HFFc6 (cell line): ENCODE data around the gene CORO6. TPM values are rescaled to one million over a fixed set of nuclear protein-coding genes. Genes with fewer than 3 reads are reported as not detected.

Experiments used
- DNase-seq: peaks from one replicate; pipeline ENCODE4 v3.0.0-alpha.2; 2018
- H3K27ac Mint-ChIP-seq: 2 replicates; pipeline ENCODE4 v1.8.0; 2020; ENCODE audit warnings: mild to moderate bottlenecking, mixed read lengths
- H3K27me3 Mint-ChIP-seq: 2 replicates; pipeline ENCODE4 v1.8.0; 2021; ENCODE audit warnings: mild to moderate bottlenecking, moderate library complexity, mixed read lengths; ENCODE audit not compliant: insufficient read depth
- H3K36me3 Mint-ChIP-seq: 2 replicates; pipeline ENCODE4 v1.8.0; 2021; ENCODE audit warnings: low read depth, mixed read lengths
- H3K4me1 Mint-ChIP-seq: 2 replicates; pipeline ENCODE4 v1.8.0; 2020; ENCODE audit warnings: low read depth, mixed read lengths
- H3K4me3 Mint-ChIP-seq: 2 replicates; pipeline ENCODE4 v1.8.0; 2020; ENCODE audit warnings: mild to moderate bottlenecking, moderate library complexity, mixed read lengths
- H3K9me3 Mint-ChIP-seq: 2 replicates; pipeline ENCODE4 v1.8.0; 2020; ENCODE audit warnings: mild to moderate bottlenecking, mixed read lengths
- CTCF ChIP-seq: fragments of 200-600 bp; sonication (generic); IDR thresholded peaks from 2 replicates; pipeline ENCODE4 v1.5.0; 2021; ENCODE audit warnings: antibody characterized with exemption, mild to moderate bottlenecking
- total RNA-seq, 6 experiments: library from RNA; stranded (reverse); fragmentation: NEBNext Ultra II Directional; extraction: Animal tissue kit (Norgen Biotek cat#: 25700); gene quantifications; 2 replicates in 1 of 6; 3 replicates in 5 of 6; pipeline ENCODE4 v1.2.3, GENCODE V29; 2021

Gene CORO6
- total RNA-seq, 6 experiments from 2014 or later: 4.6 to 6.1 (median 5.4) TPM

- H3K36me3 Mint-ChIP-seq: peaks cover 14% of the 10 kb centered on the region
- peak overlapping the region; percentile 84 for H3K27ac Mint-ChIP-seq
- peak overlapping the region; percentile 15; the same call in 1 of the 2 replicates for H3K4me3 Mint-ChIP-seq
- DNase-seq: peak; percentile 48
- no peaks in the 10 kb centered on the region for H3K9me3 Mint-ChIP-seq
- H3K4me1 Mint-ChIP-seq: peaks cover 26% of the 10 kb centered on the region
- no peak for TF ChIP-seq CTCF
- peaks cover 3% of the 10 kb centered on the region; the same call in 1 of the 2 replicates for H3K27me3 Mint-ChIP-seq
These were observed 22.9 kb upstream of the CORO6 start for GRCh38 chr17:29645515-29646051.

- H3K27me3 Mint-ChIP-seq: peaks cover 3% of the 10 kb centered on the region; the same call in 1 of the 2 replicates
- H3K27ac Mint-ChIP-seq: no peak overlapping the region
- no peak for TF ChIP-seq CTCF
- H3K36me3 Mint-ChIP-seq: peaks cover 7% of the 10 kb centered on the region; the same call in 1 of the 2 replicates
- peaks cover 44% of the 10 kb centered on the region for H3K4me1 Mint-ChIP-seq
- no peaks in the 10 kb centered on the region for H3K9me3 Mint-ChIP-seq
- DNase-seq: no peak
- H3K4me3 Mint-ChIP-seq: no peak overlapping the region; the same call in 1 of the 2 replicates
These were observed 21.1 kb upstream of the CORO6 start for GRCh38 chr17:29643817-29644160.

- Mint-ChIP-seq H3K4me3 (no peak overlapping the region), H3K27me3 (peaks cover 5% of the 10 kb centered on the region), H3K9me3 (no peaks in the 10 kb centered on the region), H3K36me3 (no peaks in the 10 kb centered on the region), H3K4me1 (peaks cover 49% of the 10 kb centered on the region), H3K27ac (peak overlapping the region; percentile 17; the same call in 1 of the 2 replicates)
- DNase-seq: no peak
- no peak for TF ChIP-seq CTCF
These were observed 19.5 kb upstream of the CORO6 start for GRCh38 chr17:29642171-29642611.

DNA sequence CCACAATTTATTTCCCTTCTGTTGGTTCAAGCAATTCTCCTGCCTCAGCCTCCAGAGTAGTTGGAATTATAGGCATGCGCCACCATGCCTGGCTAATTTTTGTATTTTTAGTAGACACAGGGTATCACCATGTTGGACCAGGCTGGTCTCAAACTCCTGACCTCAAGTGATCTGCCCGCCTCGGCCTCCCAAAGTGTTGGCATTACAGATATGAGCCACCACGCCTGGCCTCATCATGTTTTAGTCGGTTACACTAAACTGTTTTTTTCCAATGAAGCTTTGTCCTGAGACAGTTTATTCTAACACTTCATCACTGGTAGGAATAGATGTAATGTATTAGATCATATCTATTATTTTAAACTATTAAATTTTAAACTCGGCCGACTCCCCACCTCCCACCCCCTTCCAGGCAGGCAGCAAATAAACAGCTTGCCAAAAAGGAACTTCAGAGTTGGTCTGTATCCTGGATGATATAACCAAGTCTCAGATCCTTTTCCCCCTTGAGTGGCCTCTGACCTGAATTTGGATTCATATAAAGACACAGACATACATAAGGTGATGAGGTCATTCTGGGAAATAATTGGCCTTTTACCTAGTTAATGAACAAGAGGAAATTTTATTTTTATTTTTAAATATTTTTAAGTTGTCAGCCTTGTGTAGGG lies 18.4 kb upstream of the CORO6 start:
- no peak for DNase-seq
- TF ChIP-seq CTCF: no peak
- Mint-ChIP-seq H3K9me3 (no peaks in the 10 kb centered on the region), H3K27ac (peak overlapping the region; percentile 93), H3K36me3 (peaks cover 6% of the 10 kb centered on the region), H3K4me1 (peaks cover 46% of the 10 kb centered on the region), H3K27me3 (peaks cover 2% of the 10 kb centered on the region; the same call in 1 of the 2 replicates), H3K4me3 (no peak overlapping the region)

- TF ChIP-seq CTCF: no peak
These were observed 17.7 kb upstream of the CORO6 start for GRCh38 chr17:29640413-29640812.

More at GRCh38 chr17:29640413-29640812, 17.7 kb upstream of the CORO6 start:
- peaks cover 39% of the 10 kb centered on the region for H3K4me1 Mint-ChIP-seq
- peaks cover 12% of the 10 kb centered on the region for H3K36me3 Mint-ChIP-seq
- DNase-seq: peak; percentile 66
- H3K9me3 Mint-ChIP-seq: no peaks in the 10 kb centered on the region
- peaks cover 2% of the 10 kb centered on the region; the same call in 1 of the 2 replicates for H3K27me3 Mint-ChIP-seq
- peak overlapping the region; percentile 93 for H3K27ac Mint-ChIP-seq
- H3K4me3 Mint-ChIP-seq: peak overlapping the region; percentile 72
